GM19240 (cell line): ENCODE results near the gene EMILIN2.
"Not testable (repeated sequence)": the region's sequence is repeated elsewhere in the genome, so short reads cannot be mapped to it uniquely, and the experiment has no call there.

Experiments
- DNase-seq: peaks from one replicate; pipeline ENCODE4 v3.0.0; 2011; ENCODE audit warnings: low spot score; ENCODE audit not compliant: insufficient read length

EMILIN2 gene

GRCh38 chr18:2846636-2847316 is at the start of gene EMILIN2:
EMILIN2 (plus strand) TSS chr18:2847006; CDS start chr18:2847189, 183 bp downstream.
- DNase-seq = peak; percentile 25

GRCh38 chr18:2797951-2798350 is 48.9 kb upstream of the EMILIN2 start:
- no peak for DNase-seq

DNA sequence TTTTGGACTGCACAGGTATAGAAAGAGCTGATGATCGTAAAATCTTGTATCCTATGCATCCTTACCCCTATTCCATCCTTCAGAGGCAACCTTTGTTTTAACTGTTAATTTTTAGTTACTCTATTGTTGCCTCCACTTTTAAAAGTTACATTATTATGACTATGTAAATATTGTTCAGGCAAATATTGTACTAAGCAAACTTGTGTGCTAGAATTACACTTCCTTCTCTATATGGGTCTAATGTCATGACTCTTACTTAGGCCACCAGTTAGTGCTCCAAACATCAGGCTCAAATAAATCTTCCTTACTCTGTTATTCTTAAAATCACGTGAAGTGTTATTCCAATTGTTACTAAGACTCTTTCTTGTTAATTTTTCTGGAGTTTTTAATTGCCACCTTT is 47.4 kb upstream of the EMILIN2 start:
- no peak for DNase-seq

DNA sequence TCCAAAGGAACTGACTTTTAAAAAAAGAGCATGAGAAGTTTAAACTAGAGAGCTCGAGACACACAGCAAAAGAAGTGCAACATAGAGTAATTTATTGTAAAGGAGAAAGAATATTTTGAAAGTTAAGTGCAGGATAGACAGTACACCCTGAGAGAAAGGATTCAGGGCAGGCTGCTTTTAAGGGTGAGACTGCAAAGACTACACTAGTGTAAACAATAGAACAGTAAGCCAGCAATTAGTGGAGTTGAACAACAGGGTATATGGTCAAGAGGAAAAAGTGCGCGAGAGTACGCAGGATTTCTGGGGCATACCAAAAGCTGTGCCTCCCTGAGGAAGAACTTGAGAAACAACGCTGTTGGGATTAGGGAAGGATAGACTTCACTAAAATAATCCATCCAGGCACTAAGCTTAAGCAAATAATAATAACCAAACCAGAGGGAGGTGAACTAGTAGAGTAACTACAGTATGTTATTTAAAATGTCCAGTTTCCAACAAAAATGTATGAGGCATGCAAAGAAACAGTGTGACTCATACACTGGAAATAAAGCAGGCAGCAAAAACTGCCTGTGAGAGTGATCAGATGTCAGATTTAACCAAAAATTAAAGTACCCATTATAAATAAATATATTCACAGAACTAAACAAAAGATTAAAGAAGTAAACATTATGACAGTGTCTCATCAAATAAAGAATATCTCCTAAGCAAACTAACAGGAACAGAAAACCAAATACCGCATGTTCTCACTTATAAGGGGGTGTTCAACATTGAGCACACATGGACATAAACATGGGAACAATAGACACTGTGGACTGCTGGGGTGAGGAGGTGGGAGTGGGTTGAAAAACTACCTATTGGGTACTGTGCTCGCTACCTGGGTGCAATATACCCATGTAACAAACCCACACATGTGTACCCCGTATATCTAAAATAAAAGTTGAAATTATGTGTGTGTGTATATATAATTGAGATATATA is 40.5 kb upstream of the EMILIN2 start:
- DNase-seq = no peak

GRCh38 chr18:2808640-2809039 is 38.2 kb upstream of the EMILIN2 start:
- not testable (repeated sequence) for DNase-seq

GRCh38 chr18:2809666-2810183 is 37.1 kb upstream of the EMILIN2 start:
- DNase-seq = not testable (repeated sequence)

GRCh38 chr18:2811416-2811815 is 35.4 kb upstream of the EMILIN2 start:
- no peak for DNase-seq

GRCh38 chr18:2814928-2815327 is 31.9 kb upstream of the EMILIN2 start:
- no peak for DNase-seq

GRCh38 chr18:2818281-2818680 is 28.5 kb upstream of the EMILIN2 start:
- DNase-seq = no peak

- no peak for DNase-seq
These were observed 25.1 kb upstream of the EMILIN2 start for GRCh38 chr18:2821695-2822094.

GRCh38 chr18:2822213-2822921 is 24.4 kb upstream of the EMILIN2 start:
- DNase-seq = no peak

DNA sequence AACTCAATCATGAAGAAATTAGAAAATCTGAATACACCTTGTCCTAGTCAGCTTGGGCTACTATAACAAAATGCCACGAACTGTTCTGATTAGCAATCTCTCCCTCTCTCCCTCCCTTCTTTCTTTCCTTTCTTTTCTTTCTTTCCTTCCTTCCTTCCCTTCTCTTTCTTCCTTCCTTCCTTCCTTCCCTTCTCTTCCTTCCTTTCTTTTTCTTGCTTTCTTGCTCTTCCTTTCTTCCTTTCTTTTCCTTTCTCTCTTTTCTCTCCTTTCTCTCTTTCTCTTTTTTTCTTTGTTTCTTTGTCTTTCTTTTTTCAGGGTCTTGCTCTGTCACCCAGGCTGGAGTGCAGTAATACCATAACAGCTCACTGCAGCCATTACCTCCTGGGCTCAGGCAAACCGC is 23.6 kb upstream of the EMILIN2 start:
- no peak for DNase-seq

GRCh38 chr18:2823966-2824365 is 22.8 kb upstream of the EMILIN2 start:
- no peak for DNase-seq

GRCh38 chr18:2824865-2825264 is 21.9 kb upstream of the EMILIN2 start:
- no peak for DNase-seq

- DNase-seq = no peak
These were observed 21.1 kb upstream of the EMILIN2 start for GRCh38 chr18:2825613-2826175.

DNA sequence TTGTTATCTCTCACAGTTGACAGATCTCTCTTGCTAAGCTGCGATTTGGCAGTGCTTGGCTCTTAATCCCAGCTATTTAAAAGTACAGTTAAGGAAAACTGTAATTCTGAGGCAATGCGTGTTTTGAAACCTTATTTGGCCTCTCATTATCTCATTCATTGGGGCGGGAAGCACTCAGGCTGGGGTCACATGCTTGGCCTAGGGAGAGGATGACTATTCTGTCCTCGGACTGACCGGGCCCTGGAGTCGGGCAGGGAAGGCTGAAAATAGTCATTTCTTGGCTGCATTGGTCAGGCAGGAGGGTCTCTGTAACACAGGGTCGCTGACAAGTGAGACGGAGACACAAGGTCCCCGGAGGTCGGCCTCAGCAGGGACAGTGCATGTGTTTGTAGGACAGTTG is 20.2 kb upstream of the EMILIN2 start:
- no peak for DNase-seq

- DNase-seq = no peak
These were observed 19.7 kb upstream of the EMILIN2 start for GRCh38 chr18:2827061-2827460.

- not testable (repeated sequence) for DNase-seq
These were observed 10.7 kb upstream of the EMILIN2 start for GRCh38 chr18:2836118-2836517.

- not testable (repeated sequence) for DNase-seq
These were observed 9.5 kb upstream of the EMILIN2 start for GRCh38 chr18:2837290-2837689.

GRCh38 chr18:2839202-2839601 is 7.6 kb upstream of the EMILIN2 start:
- DNase-seq = no peak

- no peak for DNase-seq
These were observed 6.3 kb upstream of the EMILIN2 start for GRCh38 chr18:2840521-2840920.
